Astrocyte (in vitro differentiated cells and primary cell): ENCODE data around the gene OSBP. TPM values are rescaled to one million over a fixed set of nuclear protein-coding genes. Genes with fewer than 3 reads are reported as not detected.

ENCODE experiments used
- DNase-seq: peaks from one replicate; pipeline ENCODE4 v3.0.0-alpha.2; 2010; ENCODE audit warnings: low read depth
- FAIRE-seq: peaks from 2 replicates; lab custom pipeline; 2011; peaks lifted over from hg19 to GRCh38; lab: Jason Lieb, UNC
- H2AFZ ChIP-seq: 2 replicates; pipeline ENCODE4 v1.6.0; 2012; ENCODE audit warnings: low read depth, low read length, inconsistent platforms
- H3K27ac ChIP-seq: 2 replicates; pipeline ENCODE4 v1.5.1; 2011; ENCODE audit warnings: low read depth, low read length, inconsistent platforms
- H3K27me3 ChIP-seq: 2 replicates; pipeline ENCODE4 v1.6.0; 2011; ENCODE audit warnings: low read length, inconsistent platforms; ENCODE audit not compliant: insufficient read depth
- H3K36me3 ChIP-seq: 2 replicates; pipeline ENCODE4 v1.5.1; 2011; ENCODE audit warnings: low read length, inconsistent platforms; ENCODE audit not compliant: insufficient read depth
- H3K4me1 ChIP-seq: 2 replicates; pipeline ENCODE4 v1.5.1; 2011; ENCODE audit warnings: low read length, inconsistent platforms; ENCODE audit not compliant: insufficient read depth
- H3K4me2 ChIP-seq: 2 replicates; pipeline ENCODE4 v1.6.0; 2012; ENCODE audit warnings: low read length, inconsistent platforms
- H3K4me3 ChIP-seq: 2 replicates; pipeline ENCODE4 v1.5.1; 2011; ENCODE audit warnings: low read depth, mild to moderate bottlenecking, low read length, inconsistent platforms; ENCODE audit not compliant: insufficient read depth
- H3K79me2 ChIP-seq: 2 replicates; pipeline ENCODE4 v1.6.0; 2012; ENCODE audit warnings: mild to moderate bottlenecking, low read length, inconsistent platforms; ENCODE audit not compliant: insufficient read depth
- H3K9ac ChIP-seq: 2 replicates; pipeline ENCODE4 v1.6.0; 2012; ENCODE audit warnings: mild to moderate bottlenecking, low read length, inconsistent platforms
- H3K9me3 ChIP-seq: 2 replicates; pipeline ENCODE4 v1.5.1; 2012; ENCODE audit warnings: low read depth, mild to moderate bottlenecking, low read length, inconsistent platforms; ENCODE audit not compliant: insufficient read depth
- H4K20me1 ChIP-seq: 2 replicates; pipeline ENCODE4 v1.6.0; 2012; ENCODE audit warnings: low read length, inconsistent platforms; ENCODE audit not compliant: insufficient read depth
- H3K27ac Mint-ChIP-seq: one replicate; pipeline ENCODE4 v1.8.0; 2021; ENCODE audit warnings: mild to moderate bottlenecking, mixed read lengths; ENCODE audit not compliant: unreplicated experiment
- H3K27me3 Mint-ChIP-seq: one replicate; pipeline ENCODE4 v1.8.0; 2021; ENCODE audit warnings: low read depth, mixed read lengths; ENCODE audit not compliant: unreplicated experiment
- H3K36me3 Mint-ChIP-seq: one replicate; pipeline ENCODE4 v1.8.0; 2021; ENCODE audit warnings: low read depth, mixed read lengths; ENCODE audit not compliant: unreplicated experiment
- H3K4me1 Mint-ChIP-seq: one replicate; pipeline ENCODE4 v1.8.0; 2021; ENCODE audit warnings: low read depth, mixed read lengths; ENCODE audit not compliant: unreplicated experiment
- H3K4me3 Mint-ChIP-seq: one replicate; pipeline ENCODE4 v1.8.0; 2021; ENCODE audit warnings: mild to moderate bottlenecking, moderate library complexity, mixed read lengths; ENCODE audit not compliant: unreplicated experiment
- H3K9me3 Mint-ChIP-seq: one replicate; pipeline ENCODE4 v1.8.0; 2021; ENCODE audit warnings: mild to moderate bottlenecking, mixed read lengths; ENCODE audit not compliant: unreplicated experiment
- EZH2 ChIP-seq: IDR thresholded peaks from 2 replicates; pipeline ENCODE4 v1.6.1; 2012; ENCODE audit warnings: mild to moderate bottlenecking, low read length, inconsistent platforms; ENCODE audit not compliant: insufficient read depth
- total RNA-seq: library from RNA; stranded (reverse); gene quantifications from 2 replicates; pipeline ENCODE4 v1.2.1, GENCODE V29; 2021
- TF ChIP-seq, protein P1 (sequence below): IDR thresholded peaks from 2 replicates; pipeline ENCODE4 v1.5.1; 2011; ENCODE audit warnings: low read depth, mild to moderate bottlenecking, inconsistent platforms, low read length, moderate library complexity; ENCODE audit not compliant: insufficient read depth

Gene OSBP
- total RNA-seq, 1 donor from 2014 or later = 48.6 TPM

DNA sequence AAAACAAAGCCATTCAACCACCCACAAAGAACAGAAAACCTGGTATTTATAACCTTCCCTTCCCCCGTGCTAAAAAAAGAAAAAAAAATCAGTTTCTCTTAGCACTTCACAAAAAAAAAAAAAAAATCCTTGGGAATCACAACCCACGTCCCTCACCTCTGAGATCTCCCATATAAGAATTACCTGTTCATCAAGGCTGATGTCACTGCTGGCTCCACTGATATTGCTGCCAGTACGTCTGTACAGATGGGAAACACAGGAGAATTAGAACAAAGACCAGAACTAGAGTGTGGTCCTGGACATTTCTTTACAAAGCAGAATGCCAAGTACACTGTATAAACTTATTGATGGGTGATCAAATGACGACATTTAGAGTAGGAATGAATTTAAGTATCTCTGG lies 14.9 kb downstream of the OSBP start:
- H3K4me1 Mint-ChIP-seq = no peaks in the 10 kb centered on the region
- Histone ChIP-seq H4K20me1 (peaks cover 77% of the 10 kb centered on the region), H3K36me3 (peaks cover 62% of the 10 kb centered on the region)

DNA sequence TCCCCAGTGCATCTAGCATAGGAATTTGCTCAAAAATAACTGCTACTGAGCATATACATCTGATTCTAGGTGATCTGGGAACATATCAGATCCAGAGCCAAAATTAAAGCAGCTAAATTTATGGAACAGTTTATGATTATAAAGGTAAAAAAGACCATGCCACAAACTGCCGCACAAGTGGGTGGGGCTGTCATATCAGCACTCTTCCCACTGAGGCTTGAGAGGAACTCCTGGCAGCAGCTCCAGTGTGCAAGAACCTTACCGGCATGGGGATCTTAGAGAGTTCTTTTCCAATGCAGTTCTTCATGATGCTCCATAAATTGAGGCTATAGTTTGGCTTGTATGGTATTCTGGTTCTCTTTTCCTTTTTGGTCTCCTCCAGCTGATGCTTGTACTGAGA lies 15.3 kb downstream of the OSBP start:
- H3K9me3 ChIP-seq = no peaks in the 10 kb centered on the region
- no peak overlapping the region for H3K9ac ChIP-seq
- Mint-ChIP-seq H3K4me3 (no peak overlapping the region), H3K36me3 (peaks cover 16% of the 10 kb centered on the region), H3K4me1 (no peaks in the 10 kb centered on the region), H3K27ac (no peak overlapping the region), H3K9me3 (no peaks in the 10 kb centered on the region), H3K27me3 (no peaks in the 10 kb centered on the region)
- TF ChIP-seq, protein P1, sequence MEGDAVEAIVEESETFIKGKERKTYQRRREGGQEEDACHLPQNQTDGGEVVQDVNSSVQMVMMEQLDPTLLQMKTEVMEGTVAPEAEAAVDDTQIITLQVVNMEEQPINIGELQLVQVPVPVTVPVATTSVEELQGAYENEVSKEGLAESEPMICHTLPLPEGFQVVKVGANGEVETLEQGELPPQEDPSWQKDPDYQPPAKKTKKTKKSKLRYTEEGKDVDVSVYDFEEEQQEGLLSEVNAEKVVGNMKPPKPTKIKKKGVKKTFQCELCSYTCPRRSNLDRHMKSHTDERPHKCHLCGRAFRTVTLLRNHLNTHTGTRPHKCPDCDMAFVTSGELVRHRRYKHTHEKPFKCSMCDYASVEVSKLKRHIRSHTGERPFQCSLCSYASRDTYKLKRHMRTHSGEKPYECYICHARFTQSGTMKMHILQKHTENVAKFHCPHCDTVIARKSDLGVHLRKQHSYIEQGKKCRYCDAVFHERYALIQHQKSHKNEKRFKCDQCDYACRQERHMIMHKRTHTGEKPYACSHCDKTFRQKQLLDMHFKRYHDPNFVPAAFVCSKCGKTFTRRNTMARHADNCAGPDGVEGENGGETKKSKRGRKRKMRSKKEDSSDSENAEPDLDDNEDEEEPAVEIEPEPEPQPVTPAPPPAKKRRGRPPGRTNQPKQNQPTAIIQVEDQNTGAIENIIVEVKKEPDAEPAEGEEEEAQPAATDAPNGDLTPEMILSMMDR = no peak
- no peak for TF ChIP-seq EZH2
- FAIRE-seq = no peak
- H3K27me3 ChIP-seq = no peaks in the 10 kb centered on the region
- no peak overlapping the region for H3K4me2 ChIP-seq
- H3K79me2 ChIP-seq = peaks cover 49% of the 10 kb centered on the region
- peaks cover 62% of the 10 kb centered on the region for H3K36me3 ChIP-seq
- H3K4me3 ChIP-seq = no peak overlapping the region
- H4K20me1 ChIP-seq = peaks cover 74% of the 10 kb centered on the region
- no peaks in the 10 kb centered on the region for H3K4me1 ChIP-seq
- DNase-seq = no peak
- H2AFZ ChIP-seq = no peak overlapping the region
- H3K27ac ChIP-seq = no peak overlapping the region

More for the DNA sequence above, 14.9 kb downstream of the OSBP start:
- Histone ChIP-seq H2AFZ (no peak overlapping the region), H3K27me3 (no peaks in the 10 kb centered on the region), H3K79me2 (peaks cover 53% of the 10 kb centered on the region), H3K4me3 (no peak overlapping the region), H3K4me1 (no peaks in the 10 kb centered on the region), H3K4me2 (no peak overlapping the region), H3K9me3 (no peaks in the 10 kb centered on the region), H3K27ac (no peak overlapping the region), H3K9ac (no peak overlapping the region)
- H3K36me3 Mint-ChIP-seq = peaks cover 16% of the 10 kb centered on the region
- H3K9me3 Mint-ChIP-seq = no peaks in the 10 kb centered on the region
- no peak for FAIRE-seq
- H3K27ac Mint-ChIP-seq = no peak overlapping the region
- H3K27me3 Mint-ChIP-seq = no peaks in the 10 kb centered on the region
- TF ChIP-seq EZH2 = no peak
- TF ChIP-seq, protein P1 = no peak
- DNase-seq = no peak
- no peak overlapping the region for H3K4me3 Mint-ChIP-seq

- H3K36me3 Mint-ChIP-seq = peaks cover 20% of the 10 kb centered on the region
- DNase-seq = no peak
- no peak overlapping the region for H3K4me3 Mint-ChIP-seq
- no peaks in the 10 kb centered on the region for H3K27me3 ChIP-seq
- H3K27ac Mint-ChIP-seq = no peak overlapping the region
- no peak overlapping the region for H3K4me2 ChIP-seq
- peaks cover 39% of the 10 kb centered on the region for H3K79me2 ChIP-seq
- peaks cover 73% of the 10 kb centered on the region for H3K36me3 ChIP-seq
- no peak overlapping the region for H3K27ac ChIP-seq
- no peak for FAIRE-seq
- no peaks in the 10 kb centered on the region for H3K4me1 ChIP-seq
- H3K27me3 Mint-ChIP-seq = no peaks in the 10 kb centered on the region
- H3K9me3 ChIP-seq = no peaks in the 10 kb centered on the region
- no peaks in the 10 kb centered on the region for H3K9me3 Mint-ChIP-seq
- no peaks in the 10 kb centered on the region for H3K4me1 Mint-ChIP-seq
- no peak overlapping the region for H3K4me3 ChIP-seq
- H4K20me1 ChIP-seq = peaks cover 69% of the 10 kb centered on the region
- H2AFZ ChIP-seq = no peak overlapping the region
- TF ChIP-seq, protein P1 = no peak
- TF ChIP-seq EZH2 = no peak
- H3K9ac ChIP-seq = no peak overlapping the region
Measured at GRCh38 chr11:59598961-59599360, 16.6 kb downstream of the OSBP start.
